MM.1S (cell line): ENCODE measurements around the gene TNRC18.
"Not testable (repeated sequence)": the region's sequence is repeated elsewhere in the genome, so short reads cannot be mapped to it uniquely, and the experiment has no call there.

ENCODE experiments used
- EZH2 ChIP-seq: fragments of 300-600 bp; sonication (generic); optimal IDR thresholded peaks from 2 replicates; pipeline ENCODE3; 2017; ENCODE audit warnings: low read depth, mild to moderate bottlenecking, antibody characterized with exemption, low read length, mixed read lengths
- TF ChIP-seq, protein P1 (sequence below): fragments of 300-600 bp; sonication (generic); IDR thresholded peaks from 2 replicates; pipeline ENCODE4 v1.5.1; 2016; ENCODE audit warnings: antibody characterized with exemption, low read length, mixed read lengths

DNA sequence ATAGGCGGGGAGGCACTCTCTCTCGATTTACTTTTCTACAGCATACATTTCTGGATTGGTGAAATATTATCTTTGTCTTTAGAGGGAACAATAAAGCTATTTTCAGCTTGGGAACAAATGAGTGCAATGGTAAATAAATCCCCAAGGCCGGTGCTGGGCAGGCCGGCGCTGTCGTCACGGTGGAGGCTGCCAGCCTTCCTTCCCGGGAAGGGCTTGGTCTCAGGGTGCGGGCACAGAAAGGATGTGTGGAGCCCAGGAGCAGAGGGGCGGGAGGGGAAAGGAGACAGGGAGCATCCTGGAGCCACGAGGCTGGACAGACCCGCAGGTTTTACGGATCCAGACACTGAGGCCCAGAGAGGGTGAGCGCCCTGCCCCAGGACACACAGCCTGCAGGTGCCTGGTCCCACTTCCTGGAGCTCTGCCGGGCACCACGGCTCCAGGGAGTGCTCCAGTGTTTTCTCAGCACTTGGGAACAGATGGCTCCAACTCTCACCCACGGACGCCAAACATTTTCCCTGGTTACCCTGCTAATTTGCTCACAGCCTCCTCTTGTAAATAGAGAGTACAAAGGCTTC, 149.7 kb downstream of the TNRC18 start:
- TF ChIP-seq, protein P1, sequence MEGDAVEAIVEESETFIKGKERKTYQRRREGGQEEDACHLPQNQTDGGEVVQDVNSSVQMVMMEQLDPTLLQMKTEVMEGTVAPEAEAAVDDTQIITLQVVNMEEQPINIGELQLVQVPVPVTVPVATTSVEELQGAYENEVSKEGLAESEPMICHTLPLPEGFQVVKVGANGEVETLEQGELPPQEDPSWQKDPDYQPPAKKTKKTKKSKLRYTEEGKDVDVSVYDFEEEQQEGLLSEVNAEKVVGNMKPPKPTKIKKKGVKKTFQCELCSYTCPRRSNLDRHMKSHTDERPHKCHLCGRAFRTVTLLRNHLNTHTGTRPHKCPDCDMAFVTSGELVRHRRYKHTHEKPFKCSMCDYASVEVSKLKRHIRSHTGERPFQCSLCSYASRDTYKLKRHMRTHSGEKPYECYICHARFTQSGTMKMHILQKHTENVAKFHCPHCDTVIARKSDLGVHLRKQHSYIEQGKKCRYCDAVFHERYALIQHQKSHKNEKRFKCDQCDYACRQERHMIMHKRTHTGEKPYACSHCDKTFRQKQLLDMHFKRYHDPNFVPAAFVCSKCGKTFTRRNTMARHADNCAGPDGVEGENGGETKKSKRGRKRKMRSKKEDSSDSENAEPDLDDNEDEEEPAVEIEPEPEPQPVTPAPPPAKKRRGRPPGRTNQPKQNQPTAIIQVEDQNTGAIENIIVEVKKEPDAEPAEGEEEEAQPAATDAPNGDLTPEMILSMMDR: not testable (repeated sequence)
- TF ChIP-seq EZH2: not testable (repeated sequence)
